ENCODE data around the gene ZNF821.
"Not testable (repeated sequence)": the region's sequence is repeated elsewhere in the genome, so short reads cannot be mapped to it uniquely, and the experiment has no call there.

ZNF821 gene

GRCh38 chr16:71826533-71827017 is 57.4 kb downstream of the ZNF821 start:
- in situ Hi-C loops (cut with HindIII; ENCODE audit: low sequenced_read_pairs), result no loop called here

- in situ Hi-C loops (cut with HindIII; ENCODE audit: low sequenced_read_pairs), result not testable (repeated sequence)
These were observed 66.9 kb downstream of the ZNF821 start for GRCh38 chr16:71817155-71817500.

GRCh38 chr16:71811261-71811803 is 72.7 kb downstream of the ZNF821 start:
- in situ Hi-C loops (cut with HindIII; ENCODE audit: low sequenced_read_pairs), result no loop called here

GRCh38 chr16:71810155-71810530 is 73.8 kb downstream of the ZNF821 start:
- in situ Hi-C loops (cut with HindIII; ENCODE audit: low sequenced_read_pairs), result not testable (repeated sequence)

Measured in DLD1 (cell line).